BJ (cell line): Measurements from ENCODE around the gene AGAP1. TPM values are rescaled to one million over a fixed set of nuclear protein-coding genes. Genes with fewer than 3 reads are reported as not detected.

Experiments used
- CTCF ChIA-PET: fragments of 350-600 bp; formaldehyde crosslinking; extraction: SDS; loops from one replicate; lab custom pipeline; 2021; ENCODE audit warnings: antibody characterized with exemption, inconsistent platforms; lab: Yijun Ruan, JAX
- POLR2A ChIA-PET: fragments of 300-600 bp; sonication (Branson Sonifier 250); formaldehyde crosslinking; extraction: SDS; loops from one replicate; lab custom pipeline; 2021; ENCODE audit warnings: antibody characterized with exemption; lab: Charles Lee
- DNase-seq: peaks from one replicate; pipeline ENCODE4 v3.0.0-alpha.2; 2011; ENCODE audit warnings: low read depth
- H3K27me3 ChIP-seq: 2 replicates; pipeline ENCODE4 v1.6.0; 2011; ENCODE audit warnings: low read length; ENCODE audit not compliant: control insufficient read depth, insufficient read depth
- H3K36me3 ChIP-seq: 2 replicates; pipeline ENCODE4 v1.5.1; 2011; ENCODE audit warnings: low read length; ENCODE audit not compliant: control insufficient read depth, insufficient read depth
- H3K4me3 ChIP-seq: 2 replicates; pipeline ENCODE4 v1.5.1; 2011; ENCODE audit warnings: low read depth, mild to moderate bottlenecking, control low read depth, low read length
- polyA plus RNA-seq: library from polyadenylated mRNA; depleted of rRNA; stranded (reverse); fragments of >200 nt; gene quantifications from 2 replicates; pipeline ENCODE4 v1.2.3, GENCODE V29; 2011
- TF ChIP-seq, protein P1 (sequence below): IDR thresholded peaks from 2 replicates; pipeline ENCODE4 v1.5.1; 2011; ENCODE audit warnings: low read depth, mild to moderate bottlenecking, control low read depth, inconsistent platforms, low read length, moderate library complexity; ENCODE audit not compliant: insufficient read depth

Gene AGAP1
- polyA plus RNA-seq, 1 experiment = 14.9 TPM

DNA sequence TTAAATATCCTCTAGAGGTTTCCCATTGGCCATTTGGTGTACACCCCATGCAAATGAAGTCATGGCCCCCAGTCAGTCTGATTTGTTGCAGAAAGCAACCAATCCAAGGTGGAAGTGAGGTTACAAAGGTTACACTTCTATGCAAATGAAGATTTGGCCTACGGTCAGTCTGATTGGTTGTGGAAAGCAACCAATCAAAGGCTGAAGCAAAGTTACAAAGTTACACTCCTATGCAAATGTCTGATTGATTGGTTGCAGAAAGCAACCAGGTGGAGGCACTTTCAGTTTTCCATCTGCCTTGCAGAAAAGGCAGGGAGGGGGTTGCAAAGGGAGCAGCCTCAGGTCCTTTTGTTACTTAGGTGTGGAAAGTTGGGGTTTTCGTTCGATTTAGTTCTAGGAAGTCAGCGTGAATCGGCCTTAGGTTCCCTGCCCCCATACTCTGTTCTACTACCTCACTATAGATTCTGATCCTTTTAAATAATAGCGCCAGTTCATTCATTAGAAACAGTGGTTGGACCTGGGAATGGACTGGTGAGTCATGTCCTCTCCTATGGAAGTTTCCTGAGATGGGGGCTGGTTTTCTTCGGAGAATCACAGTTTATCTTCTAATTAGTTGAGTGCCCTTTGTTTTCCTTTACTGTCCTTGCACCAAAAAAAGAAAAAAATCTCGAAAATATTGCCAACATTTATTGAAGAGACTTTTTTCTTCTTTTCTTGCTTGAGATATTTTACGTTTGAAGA is 279.5 kb downstream of the AGAP1 start:
- ChIA-PET CTCF (no interaction called here), POLR2A (no interaction called here)
- no peak for DNase-seq
- H3K36me3 ChIP-seq = 0 out of 2 replicates have a peak, but pooled peaks cover 2% of the 10 kb centered on the region
- H3K4me3 ChIP-seq = no peak overlapping the region
- TF ChIP-seq, protein P1, sequence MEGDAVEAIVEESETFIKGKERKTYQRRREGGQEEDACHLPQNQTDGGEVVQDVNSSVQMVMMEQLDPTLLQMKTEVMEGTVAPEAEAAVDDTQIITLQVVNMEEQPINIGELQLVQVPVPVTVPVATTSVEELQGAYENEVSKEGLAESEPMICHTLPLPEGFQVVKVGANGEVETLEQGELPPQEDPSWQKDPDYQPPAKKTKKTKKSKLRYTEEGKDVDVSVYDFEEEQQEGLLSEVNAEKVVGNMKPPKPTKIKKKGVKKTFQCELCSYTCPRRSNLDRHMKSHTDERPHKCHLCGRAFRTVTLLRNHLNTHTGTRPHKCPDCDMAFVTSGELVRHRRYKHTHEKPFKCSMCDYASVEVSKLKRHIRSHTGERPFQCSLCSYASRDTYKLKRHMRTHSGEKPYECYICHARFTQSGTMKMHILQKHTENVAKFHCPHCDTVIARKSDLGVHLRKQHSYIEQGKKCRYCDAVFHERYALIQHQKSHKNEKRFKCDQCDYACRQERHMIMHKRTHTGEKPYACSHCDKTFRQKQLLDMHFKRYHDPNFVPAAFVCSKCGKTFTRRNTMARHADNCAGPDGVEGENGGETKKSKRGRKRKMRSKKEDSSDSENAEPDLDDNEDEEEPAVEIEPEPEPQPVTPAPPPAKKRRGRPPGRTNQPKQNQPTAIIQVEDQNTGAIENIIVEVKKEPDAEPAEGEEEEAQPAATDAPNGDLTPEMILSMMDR = no peak
- H3K27me3 ChIP-seq = no peaks in the 10 kb centered on the region

DNA sequence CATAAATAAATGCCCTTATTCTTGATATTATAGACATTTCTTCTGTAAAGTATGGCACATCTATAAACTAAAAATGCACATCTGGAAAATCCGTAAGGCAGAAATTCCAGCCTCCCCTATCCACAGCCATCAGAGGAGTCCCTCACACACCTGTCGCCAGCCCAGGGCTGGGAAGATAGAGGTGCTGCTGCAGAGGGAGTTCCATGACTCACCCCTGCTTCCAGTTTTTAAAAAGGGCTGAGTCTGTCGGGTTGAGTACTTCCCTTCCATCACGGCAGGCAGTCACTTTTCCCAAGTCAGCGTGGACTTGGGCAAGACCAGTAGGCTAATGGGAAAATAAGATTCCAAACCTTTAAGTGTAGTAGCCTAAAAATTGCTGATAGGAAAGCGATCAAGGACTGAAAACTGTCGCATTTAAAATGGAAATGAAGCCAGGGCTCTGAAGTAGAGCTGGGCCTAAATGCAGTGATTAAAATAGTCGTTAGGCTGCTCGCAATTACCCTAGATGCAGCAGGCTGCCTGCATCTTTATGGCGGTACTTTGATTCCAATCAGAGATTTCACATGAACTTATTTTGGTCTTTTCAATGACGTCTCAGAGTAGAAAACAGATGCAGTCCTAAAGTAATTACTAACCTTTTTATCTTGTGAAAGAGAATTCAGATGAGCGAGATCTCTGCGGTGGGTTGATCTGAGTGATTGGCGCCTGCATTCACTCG is 280.5 kb downstream of the AGAP1 start:
- no peak for DNase-seq
- Histone ChIP-seq H3K4me3 (no peak overlapping the region), H3K27me3 (no peaks in the 10 kb centered on the region), H3K36me3 (0 out of 2 replicates have a peak, but pooled peaks cover 2% of the 10 kb centered on the region)
- TF ChIP-seq, protein P1 = no peak
- ChIA-PET CTCF (interaction anchor here (2.5 kb wide), 1 partner anchor 8 kb away, joined by 9 read pairs; no protein-coding TSS in a partner anchor), POLR2A (no interaction called here)

- DNase-seq = no peak
- ChIA-PET POLR2A (no interaction called here), CTCF (interaction anchor here (0.7 to 2.5 kb wide), 2 partner anchors 10 to 407 kb away, joined by 3 to 9 read pairs; no protein-coding TSS in a partner anchor)
- Histone ChIP-seq H3K4me3 (no peak overlapping the region), H3K36me3 (no peaks in the 10 kb centered on the region), H3K27me3 (no peaks in the 10 kb centered on the region)
- TF ChIP-seq, protein P1 = no peak
Measured at GRCh38 chr2:235776531-235776930, 282.7 kb downstream of the AGAP1 start.

DNA sequence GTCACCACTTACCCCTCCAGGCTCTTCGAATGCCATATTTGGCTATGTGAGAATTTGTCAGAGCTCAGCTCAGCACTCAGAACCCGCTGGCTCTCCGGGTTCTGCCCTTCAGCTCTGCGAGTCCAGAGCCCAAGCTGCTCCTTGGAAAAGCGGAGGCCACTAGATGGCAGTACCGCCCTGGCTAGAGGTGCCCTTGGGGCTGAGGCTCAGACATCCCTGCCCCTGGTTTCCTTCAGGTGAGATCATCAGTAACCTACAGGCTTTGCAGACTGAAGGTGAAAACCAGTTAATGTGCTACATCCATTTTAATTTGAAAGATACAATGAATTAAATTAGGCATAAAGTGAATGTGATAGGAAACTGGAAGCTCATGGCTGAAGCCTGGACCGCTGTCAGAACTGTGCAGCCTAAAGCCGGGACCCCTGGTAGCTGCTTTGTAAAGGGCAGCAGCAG is 285.6 kb downstream of the AGAP1 start:
- TF ChIP-seq, protein P1 = peak; percentile 94
- POLR2A ChIA-PET = no interaction called here
- Histone ChIP-seq H3K4me3 (no peak overlapping the region), H3K36me3 (no peaks in the 10 kb centered on the region), H3K27me3 (no peaks in the 10 kb centered on the region)
- CTCF ChIA-PET = interaction anchor here (0.6 to 6.2 kb wide), 33 partner anchors 9 to 1283 kb away, joined by 3 to 198 read pairs (median 4); no protein-coding TSS in a partner anchor
- no peak for DNase-seq

DNA sequence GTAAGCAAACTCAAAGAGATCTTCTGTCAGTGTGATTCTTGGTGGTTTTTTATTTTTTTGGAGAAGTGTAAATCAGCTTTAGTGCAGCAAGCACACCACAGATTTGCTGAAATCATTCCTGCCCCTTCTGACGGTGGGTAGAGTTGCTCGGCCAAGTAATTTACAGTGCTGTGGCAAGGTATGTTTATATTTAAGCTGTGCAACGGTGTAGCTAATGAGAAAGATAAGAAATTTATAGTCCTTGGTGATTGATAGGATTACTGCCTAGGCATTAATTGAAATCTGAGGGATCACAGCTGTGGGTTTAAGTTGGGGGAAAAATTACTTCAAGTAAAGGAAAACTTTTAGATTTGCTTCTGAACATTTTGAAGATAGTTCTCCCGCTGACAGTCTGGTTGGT is 286.6 kb downstream of the AGAP1 start:
- Histone ChIP-seq H3K36me3 (no peaks in the 10 kb centered on the region), H3K4me3 (no peak overlapping the region), H3K27me3 (no peaks in the 10 kb centered on the region)
- CTCF ChIA-PET = interaction anchor here (0.8 to 6.2 kb wide), 13 partner anchors 10 to 564 kb away, joined by 3 to 198 read pairs (median 6); no protein-coding TSS in a partner anchor
- POLR2A ChIA-PET = no interaction called here
- TF ChIP-seq, protein P1 = no peak
- DNase-seq = no peak
